HCT116 (cell line): ENCODE data around the gene ANKRD9. TPM values are rescaled to one million over a fixed set of nuclear protein-coding genes. Genes with fewer than 3 reads are reported as not detected.

Experiments
- ATAC-seq: fragments of 200-7000 bp; cut with Tn5 transposase; 2 replicates; pipeline ENCODE4 v1.9.1; 2020; ENCODE audit warnings: mild to moderate bottlenecking, moderate library complexity
- BruUV-seq: library from RNA; stranded (reverse); fragments of 400-500 nt; replicated peaks from 2 replicates; lab custom pipeline; 2021; lab: Mats Ljungman, UMichigan
- CTCF ChIA-PET: fragments of 300-600 bp; sonication (Branson Sonifier 250); formaldehyde crosslinking; loops from one replicate; lab custom pipeline; 2021; ENCODE audit warnings: antibody characterized with exemption; lab: Charles Lee
- POLR2A ChIA-PET: fragments of 300-600, 350-600 bp; sonication (Branson Sonifier 250); formaldehyde crosslinking; loops from one replicate; lab custom pipeline; 2021; ENCODE audit warnings: antibody characterized with exemption; lab: Charles Lee
- RAD21 ChIA-PET, 2 experiments: fragments of 300-600 bp; sonication (Branson Sonifier 250); formaldehyde crosslinking; loops; one replicate each; lab custom pipeline; 2023; ENCODE audit warnings: low total read pairs in 2 of 2; ENCODE audit not compliant: uncharacterized antibody in 2 of 2, unreplicated experiment in 2 of 2, low non-redundant PET in 1 of 2; lab: Charles Lee
- DNase-seq: peaks from one replicate; pipeline ENCODE4 v3.0.0-alpha.2; 2010; ENCODE audit warnings: low read depth, low spot score
- H2AFZ ChIP-seq: fragments of 200-600 bp; shearing (Covaris generic), sonication (generic); 2 replicates; pipeline ENCODE4 v1.6.1; 2017; ENCODE audit warnings: low read depth, mixed run types, mixed read lengths, antibody characterized with exemption, low read length; ENCODE audit not compliant: poor library complexity, severe bottlenecking
- H3K27ac ChIP-seq: 2 replicates; pipeline ENCODE4 v1.5.1; 2012; ENCODE audit warnings: low read depth, low read length
- H3K27me3 ChIP-seq: fragments of 200-600 bp; sonication (generic); 2 replicates; pipeline ENCODE4 v1.6.1; 2016; ENCODE audit warnings: mixed run types, low read length, mixed read lengths; ENCODE audit not compliant: insufficient read depth
- H3K36me3 ChIP-seq, 2 experiments: fragments of 200-500 bp in 1 of 2; fragments of 200-600 bp in 1 of 2; sonication (Bioruptor generic) in 1 of 2; sonication (generic) in 1 of 2; 2 replicates each; pipeline versions ENCODE4 v1.5.1 to v1.6.1; 2014 to 2016; ENCODE audit warnings: low read length in 2 of 2, inconsistent platforms in 1 of 2, mixed read lengths in 1 of 2, mixed run types in 1 of 2; ENCODE audit not compliant: insufficient read depth in 2 of 2, control insufficient read depth in 1 of 2
- H3K4me1 ChIP-seq, 2 experiments: fragments of 200-600 bp in 1 of 2; sonication (generic) in 1 of 2; 2 replicates each; pipeline versions ENCODE4 v1.5.1 to v1.6.1; 2012 to 2017; ENCODE audit warnings: low read length in 2 of 2, inconsistent platforms in 1 of 2, mild to moderate bottlenecking in 1 of 2, mixed read lengths in 1 of 2, mixed run types in 1 of 2, moderate library complexity in 1 of 2; ENCODE audit not compliant: insufficient read depth in 2 of 2, control insufficient read depth in 1 of 2
- H3K4me2 ChIP-seq: fragments of 200-600 bp; sonication (generic); 2 replicates; pipeline ENCODE4 v1.6.1; 2017; ENCODE audit warnings: mixed run types, low read length, mixed read lengths
- H3K4me3 ChIP-seq, 2 experiments: fragments of 200-600 bp in 1 of 2; sonication (generic) in 1 of 2; replicated peaks in 1 of 2; 2 replicates each; pipeline ENCODE4 v1.5.1; 2011 to 2016; ENCODE audit warnings: low read length in 2 of 2, control low read depth in 1 of 2, low read depth in 1 of 2, mild to moderate bottlenecking in 1 of 2, mixed read lengths in 1 of 2, mixed run types in 1 of 2
- H3K79me2 ChIP-seq: fragments of 200-600 bp; sonication (generic); 2 replicates; pipeline ENCODE4 v1.6.1; 2017; ENCODE audit warnings: mild to moderate bottlenecking, mixed run types, low read length, moderate library complexity, mixed read lengths; ENCODE audit not compliant: insufficient read depth
- H3K9ac ChIP-seq: fragments of 200-600 bp; sonication (generic); 2 replicates; pipeline ENCODE4 v1.6.1; 2016; ENCODE audit warnings: low read length, mixed read lengths
- H3K9me2 ChIP-seq: fragments of 200-600 bp; sonication (generic), shearing (Covaris generic); 2 replicates; pipeline ENCODE4 v1.6.1; 2017; ENCODE audit warnings: mixed run types, mild to moderate bottlenecking, moderate library complexity; ENCODE audit not compliant: insufficient read depth
- H3K9me3 ChIP-seq, 2 experiments: fragments of 200-500 bp in 1 of 2; fragments of 200-600 bp in 1 of 2; sonication (Bioruptor generic) in 1 of 2; sonication (generic) in 1 of 2; 2 replicates each; pipeline ENCODE4 v1.6.1; 2014 to 2017; ENCODE audit warnings: low read length in 2 of 2, mixed read lengths in 2 of 2, inconsistent platforms in 1 of 2, low read depth in 1 of 2, mild to moderate bottlenecking in 1 of 2, mixed run types in 1 of 2, moderate library complexity in 1 of 2; ENCODE audit not compliant: control insufficient read depth in 1 of 2, insufficient read depth in 1 of 2
- H4K20me1 ChIP-seq: fragments of 200-600 bp; sonication (generic), shearing (Covaris generic); 2 replicates; pipeline ENCODE4 v1.6.1; 2017; ENCODE audit warnings: mixed run types, mild to moderate bottlenecking, moderate library complexity; ENCODE audit not compliant: insufficient read depth
- CEBPB ChIP-seq: IDR thresholded peaks from 2 replicates; pipeline ENCODE4 v1.6.1; 2012; ENCODE audit warnings: low read depth
- CTCF ChIP-seq, 3 experiments: fragments of 200-600 bp in 1 of 3; sonication (generic) in 1 of 3; IDR thresholded peaks in 2 of 3; conservative IDR thresholded peaks in 1 of 3; 2 replicates each; pipeline ENCODE4 v1.5.1; 2012 to 2017; ENCODE audit warnings: low read depth in 2 of 3, low read length in 2 of 3, antibody characterized with exemption in 1 of 3, borderline replicate concordance in 1 of 3, control low read depth in 1 of 3, mild to moderate bottlenecking in 1 of 3, mixed read lengths in 1 of 3, mixed run types in 1 of 3, moderate library complexity in 1 of 3; ENCODE audit not compliant: insufficient read depth in 1 of 3
- EGR1 ChIP-seq: IDR thresholded peaks from 2 replicates; pipeline ENCODE4 v1.6.1; 2012; ENCODE audit warnings: low read depth
- ELF1 ChIP-seq: IDR thresholded peaks from 2 replicates; pipeline ENCODE4 v1.6.1; 2012; ENCODE audit warnings: low read depth, borderline replicate concordance
- EZH2 ChIP-seq: fragments of 200-600 bp; sonication (generic); IDR thresholded peaks from 2 replicates; pipeline ENCODE4 v1.6.1; 2017; ENCODE audit warnings: antibody characterized with exemption, mixed run types
- EZH2phosphoT487 ChIP-seq: fragments of 200-600 bp; IDR thresholded peaks from 2 replicates; pipeline ENCODE4 v1.6.1; 2018; ENCODE audit warnings: antibody characterized with exemption, borderline replicate concordance
- FOSL1 ChIP-seq: IDR thresholded peaks from 2 replicates; pipeline ENCODE4 v1.6.1; 2012; ENCODE audit warnings: low read depth
- MAX ChIP-seq: IDR thresholded peaks from 2 replicates; pipeline ENCODE4 v1.6.1; 2012
- POLR2A ChIP-seq: IDR thresholded peaks from 2 replicates; pipeline ENCODE4 v1.7.0; 2011; ENCODE audit warnings: borderline replicate concordance; ENCODE audit not compliant: insufficient read depth, insufficient read length; ENCODE audit errors: extremely low read depth
- SIN3A ChIP-seq: IDR thresholded peaks from 2 replicates; pipeline ENCODE4 v1.6.1; 2012; ENCODE audit warnings: low read depth
- SP1 ChIP-seq: IDR thresholded peaks from 2 replicates; pipeline ENCODE4 v1.6.1; 2012; ENCODE audit warnings: low read depth
- SRF ChIP-seq: IDR thresholded peaks from 2 replicates; pipeline ENCODE4 v1.6.1; 2012; ENCODE audit warnings: low read depth
- TCF7L2 ChIP-seq: IDR thresholded peaks from 2 replicates; pipeline ENCODE4 v1.7.0; 2011; ENCODE audit warnings: borderline replicate concordance, inconsistent platforms; ENCODE audit not compliant: insufficient read depth, insufficient read length; ENCODE audit errors: extremely low read depth
- YY1 ChIP-seq: IDR thresholded peaks from 2 replicates; pipeline ENCODE4 v1.6.1; 2011; ENCODE audit warnings: low read length, low read depth, moderate library complexity, mild to moderate bottlenecking; ENCODE audit not compliant: insufficient replicate concordance; ENCODE audit errors: extremely low read depth
- ZBTB33 ChIP-seq: IDR thresholded peaks from 2 replicates; pipeline ENCODE4 v1.6.1; 2011; ENCODE audit warnings: mild to moderate bottlenecking, low read length, moderate library complexity; ENCODE audit not compliant: insufficient replicate concordance; ENCODE audit errors: extremely low read depth
- ZNF274 ChIP-seq: fragments of 200-500 bp; sonication (Bioruptor generic); IDR thresholded peaks from 2 replicates; pipeline ENCODE4 v1.6.1; 2014; ENCODE audit warnings: mild to moderate bottlenecking, low read depth, low read length, inconsistent platforms
- intact Hi-C: fragments of 100-400 bp; cut with micrococcal nuclease; formaldehyde crosslinking; loops from 2 replicates; pipeline ENCODE4 v1.10.0; 2022
- total RNA-seq: library from RNA; stranded (reverse); gene quantifications from one replicate; pipeline ENCODE4 v1.2.1, GENCODE V29; 2021; ENCODE audit not compliant: unreplicated experiment
- TF ChIP-seq, protein P1 (sequence below): IDR thresholded peaks from 2 replicates; pipeline ENCODE4 v1.6.1; 2012
- TF ChIP-seq, protein P2 (sequence below): IDR thresholded peaks from 2 replicates; pipeline ENCODE4 v1.6.1; 2012; ENCODE audit warnings: low read depth

ANKRD9 gene
- total RNA-seq, 1 experiment from 2014 or later: 29.0 TPM

DNA sequence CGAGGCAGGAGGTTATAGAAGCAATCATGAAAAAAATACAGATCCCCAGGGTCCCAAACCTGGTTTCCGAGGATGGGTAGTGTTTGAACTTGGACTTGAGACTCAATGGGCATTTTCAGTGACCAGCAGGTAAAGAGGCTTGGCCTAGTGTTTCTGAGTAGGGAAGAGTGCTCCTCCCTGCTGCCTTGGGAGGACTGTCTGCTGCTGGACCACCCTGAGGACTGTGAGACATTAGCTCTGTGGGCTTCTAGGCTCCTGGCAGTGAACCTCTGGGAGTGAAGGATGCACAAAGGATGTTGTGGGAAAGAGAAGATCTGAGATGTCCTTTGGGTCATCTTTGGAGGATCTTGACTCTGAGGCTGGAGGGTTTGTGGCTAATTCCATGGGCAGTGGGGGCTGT is 30.5 kb downstream of the ANKRD9 start:
- no peak overlapping the region for H3K4me3 ChIP-seq
- H2AFZ ChIP-seq: no peak overlapping the region
- no peaks in the 10 kb centered on the region for H3K9me3 ChIP-seq
- H3K9ac ChIP-seq: no peak overlapping the region
- H3K79me2 ChIP-seq: no peaks in the 10 kb centered on the region
- H3K36me3 ChIP-seq: no peaks in the 10 kb centered on the region
- DNase-seq: no peak
- ATAC-seq: no peak
- H4K20me1 ChIP-seq: no peaks in the 10 kb centered on the region
- no TSS peak for BruUV-seq
- H3K27me3 ChIP-seq: no peaks in the 10 kb centered on the region
- CTCF ChIA-PET: no interaction called here
- intact Hi-C loops: no loop called here
- POLR2A ChIA-PET: no interaction called here
- TF ChIP-seq, protein P1, sequence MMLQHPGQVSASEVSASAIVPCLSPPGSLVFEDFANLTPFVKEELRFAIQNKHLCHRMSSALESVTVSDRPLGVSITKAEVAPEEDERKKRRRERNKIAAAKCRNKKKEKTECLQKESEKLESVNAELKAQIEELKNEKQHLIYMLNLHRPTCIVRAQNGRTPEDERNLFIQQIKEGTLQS: no peak
- no peak for TF ChIP-seq FOSL1
- no peak for TF ChIP-seq CEBPB
- TF ChIP-seq, protein P2, sequence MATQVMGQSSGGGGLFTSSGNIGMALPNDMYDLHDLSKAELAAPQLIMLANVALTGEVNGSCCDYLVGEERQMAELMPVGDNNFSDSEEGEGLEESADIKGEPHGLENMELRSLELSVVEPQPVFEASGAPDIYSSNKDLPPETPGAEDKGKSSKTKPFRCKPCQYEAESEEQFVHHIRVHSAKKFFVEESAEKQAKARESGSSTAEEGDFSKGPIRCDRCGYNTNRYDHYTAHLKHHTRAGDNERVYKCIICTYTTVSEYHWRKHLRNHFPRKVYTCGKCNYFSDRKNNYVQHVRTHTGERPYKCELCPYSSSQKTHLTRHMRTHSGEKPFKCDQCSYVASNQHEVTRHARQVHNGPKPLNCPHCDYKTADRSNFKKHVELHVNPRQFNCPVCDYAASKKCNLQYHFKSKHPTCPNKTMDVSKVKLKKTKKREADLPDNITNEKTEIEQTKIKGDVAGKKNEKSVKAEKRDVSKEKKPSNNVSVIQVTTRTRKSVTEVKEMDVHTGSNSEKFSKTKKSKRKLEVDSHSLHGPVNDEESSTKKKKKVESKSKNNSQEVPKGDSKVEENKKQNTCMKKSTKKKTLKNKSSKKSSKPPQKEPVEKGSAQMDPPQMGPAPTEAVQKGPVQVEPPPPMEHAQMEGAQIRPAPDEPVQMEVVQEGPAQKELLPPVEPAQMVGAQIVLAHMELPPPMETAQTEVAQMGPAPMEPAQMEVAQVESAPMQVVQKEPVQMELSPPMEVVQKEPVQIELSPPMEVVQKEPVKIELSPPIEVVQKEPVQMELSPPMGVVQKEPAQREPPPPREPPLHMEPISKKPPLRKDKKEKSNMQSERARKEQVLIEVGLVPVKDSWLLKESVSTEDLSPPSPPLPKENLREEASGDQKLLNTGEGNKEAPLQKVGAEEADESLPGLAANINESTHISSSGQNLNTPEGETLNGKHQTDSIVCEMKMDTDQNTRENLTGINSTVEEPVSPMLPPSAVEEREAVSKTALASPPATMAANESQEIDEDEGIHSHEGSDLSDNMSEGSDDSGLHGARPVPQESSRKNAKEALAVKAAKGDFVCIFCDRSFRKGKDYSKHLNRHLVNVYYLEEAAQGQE: no peak
- no peak for TF ChIP-seq EZH2phosphoT487
- no peak for TF ChIP-seq SRF
- TF ChIP-seq ELF1: no peak
- TF ChIP-seq CTCF (IDR thresholded peaks at IDR 0.05 in 2 of 3, conservative IDR thresholded peaks at IDR 0.05 in 1 of 3; ENCODE audit: borderline replicate concordance in 1 of 3, insufficient read depth in 1 of 3, low read depth in 2 of 3, low read length in 2 of 3): no peak
- no peak for TF ChIP-seq EGR1
- no peak for TF ChIP-seq POLR2A
- no peak for TF ChIP-seq MAX
- TF ChIP-seq EZH2: no peak
- no peak for TF ChIP-seq SP1
- TF ChIP-seq TCF7L2: no peak
- TF ChIP-seq ZBTB33: no peak
- TF ChIP-seq YY1: no peak
- TF ChIP-seq ZNF274: no peak
- no peak for TF ChIP-seq SIN3A
- RAD21 ChIA-PET: no interaction called here
- H3K9me2 ChIP-seq: no peaks in the 10 kb centered on the region
- H3K4me2 ChIP-seq: no peak overlapping the region
- H3K4me1 ChIP-seq: peaks cover 3 to 14% of the 10 kb centered on the region in 2 experiments; a peak in 3 of 4 replicates
- H3K27ac ChIP-seq: no peak overlapping the region
